Fibroblast of the aortic adventitia (primary cell): ENCODE measurements around the gene MAPK8IP3. TPM values are rescaled to one million over a fixed set of nuclear protein-coding genes. Genes with fewer than 3 reads are reported as not detected.

ENCODE experiments used
- DNase-seq: peaks from one replicate; pipeline ENCODE4 v3.0.0-alpha.2; 2010; ENCODE audit warnings: low read depth
- H3K4me3 ChIP-seq: 2 replicates; pipeline ENCODE4 v1.5.1; 2011; ENCODE audit warnings: low read depth, mild to moderate bottlenecking, control low read depth, low read length, moderate library complexity
- total RNA-seq: library from RNA; depleted of rRNA; stranded (reverse); fragments of >200 nt; gene quantifications from 2 replicates; pipeline ENCODE4 v1.2.3, GENCODE V29; 2012; ENCODE audit warnings: low replicate concordance
- TF ChIP-seq, protein P1 (sequence below): IDR thresholded peaks from 2 replicates; pipeline ENCODE4 v1.5.1; 2011; ENCODE audit warnings: mild to moderate bottlenecking, low read length, control low read depth, inconsistent platforms; ENCODE audit not compliant: insufficient read depth

Gene MAPK8IP3
- total RNA-seq, 1 donor = 27.3 TPM

- TF ChIP-seq, protein P1, sequence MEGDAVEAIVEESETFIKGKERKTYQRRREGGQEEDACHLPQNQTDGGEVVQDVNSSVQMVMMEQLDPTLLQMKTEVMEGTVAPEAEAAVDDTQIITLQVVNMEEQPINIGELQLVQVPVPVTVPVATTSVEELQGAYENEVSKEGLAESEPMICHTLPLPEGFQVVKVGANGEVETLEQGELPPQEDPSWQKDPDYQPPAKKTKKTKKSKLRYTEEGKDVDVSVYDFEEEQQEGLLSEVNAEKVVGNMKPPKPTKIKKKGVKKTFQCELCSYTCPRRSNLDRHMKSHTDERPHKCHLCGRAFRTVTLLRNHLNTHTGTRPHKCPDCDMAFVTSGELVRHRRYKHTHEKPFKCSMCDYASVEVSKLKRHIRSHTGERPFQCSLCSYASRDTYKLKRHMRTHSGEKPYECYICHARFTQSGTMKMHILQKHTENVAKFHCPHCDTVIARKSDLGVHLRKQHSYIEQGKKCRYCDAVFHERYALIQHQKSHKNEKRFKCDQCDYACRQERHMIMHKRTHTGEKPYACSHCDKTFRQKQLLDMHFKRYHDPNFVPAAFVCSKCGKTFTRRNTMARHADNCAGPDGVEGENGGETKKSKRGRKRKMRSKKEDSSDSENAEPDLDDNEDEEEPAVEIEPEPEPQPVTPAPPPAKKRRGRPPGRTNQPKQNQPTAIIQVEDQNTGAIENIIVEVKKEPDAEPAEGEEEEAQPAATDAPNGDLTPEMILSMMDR = no peak
- no peak for DNase-seq
- H3K4me3 ChIP-seq = no peak overlapping the region
Measured at GRCh38 chr16:1800701-1801100, 94.7 kb downstream of the MAPK8IP3 start.

GRCh38 chr16:1807626-1808025, 101.6 kb downstream of the MAPK8IP3 start:
- H3K4me3 ChIP-seq = no peak overlapping the region
- DNase-seq = no peak
- TF ChIP-seq, protein P1 = no peak

- TF ChIP-seq, protein P1 = no peak
- H3K4me3 ChIP-seq = no peak overlapping the region
- DNase-seq = no peak
Measured at GRCh38 chr16:1808691-1809090, 102.7 kb downstream of the MAPK8IP3 start.

GRCh38 chr16:1809281-1809801, 103.3 kb downstream of the MAPK8IP3 start:
- no peak overlapping the region for H3K4me3 ChIP-seq

DNA sequence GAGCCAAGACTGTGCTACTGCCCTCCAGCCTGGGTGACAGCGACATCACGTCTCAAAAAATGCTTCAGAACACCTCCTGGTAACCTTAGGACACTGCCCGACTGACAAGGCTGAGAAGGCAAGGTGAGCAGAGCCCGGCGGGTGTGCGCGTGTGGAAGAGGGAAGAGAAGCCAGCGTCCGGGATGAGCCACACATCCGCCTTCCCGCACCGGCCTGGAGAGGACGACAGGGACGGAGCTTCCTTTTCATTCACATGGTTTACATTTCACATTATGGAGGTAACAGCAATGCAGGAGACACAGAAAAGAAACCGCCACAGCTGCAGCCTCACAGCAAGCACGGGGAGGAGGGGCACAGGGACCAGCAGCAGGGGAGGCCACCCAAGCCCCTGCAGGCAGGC, 104.1 kb downstream of the MAPK8IP3 start:
- H3K4me3 ChIP-seq = no peak overlapping the region
- TF ChIP-seq, protein P1 = no peak
- DNase-seq = no peak

More at GRCh38 chr16:1809281-1809801, 103.3 kb downstream of the MAPK8IP3 start:
- no peak for DNase-seq
- TF ChIP-seq, protein P1 = no peak

DNA sequence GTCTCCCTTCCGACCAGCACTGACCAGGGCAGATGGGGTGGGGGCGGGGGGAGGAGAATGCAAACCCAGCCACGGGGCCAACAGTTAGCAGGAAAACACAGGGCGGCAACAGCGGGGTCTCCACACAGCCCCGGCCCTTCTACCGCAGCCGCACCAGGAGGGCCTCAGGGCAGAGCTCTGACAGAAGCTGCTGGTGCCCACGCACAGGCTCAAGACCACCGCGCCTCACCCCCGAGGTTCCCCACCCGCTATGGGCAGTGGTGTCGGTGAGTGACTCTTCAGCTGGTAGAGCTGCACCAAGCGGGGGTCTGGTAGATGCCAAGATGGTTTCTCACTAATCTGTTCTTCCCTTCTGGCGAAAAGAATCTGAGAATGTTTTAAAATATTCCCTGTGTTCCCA, 104.5 kb downstream of the MAPK8IP3 start:
- TF ChIP-seq, protein P1 = no peak
- no peak overlapping the region for H3K4me3 ChIP-seq

DNA sequence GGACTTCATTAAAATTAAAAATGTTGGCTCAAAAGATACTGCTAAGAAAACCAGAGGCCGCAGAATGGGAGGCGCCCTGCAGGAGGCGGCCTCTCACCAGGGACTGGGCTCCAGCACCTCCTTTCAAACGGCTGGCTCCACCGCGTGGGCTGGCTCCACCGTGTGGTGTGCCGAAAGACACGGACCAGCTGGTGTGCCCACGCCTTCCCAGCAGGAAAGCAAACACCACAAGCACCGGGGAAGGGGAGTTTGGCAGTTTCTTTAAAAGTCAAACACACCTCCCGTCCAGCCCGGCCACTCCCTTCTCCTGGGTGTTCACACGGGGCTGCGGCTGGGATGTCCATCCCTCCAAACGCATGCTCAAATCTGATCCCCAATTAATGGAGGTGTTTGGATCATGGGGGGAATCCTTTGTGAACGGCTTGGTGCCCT, 106.8 kb downstream of the MAPK8IP3 start:
- TF ChIP-seq, protein P1 = peak; percentile 63
- no peak overlapping the region for H3K4me3 ChIP-seq
- peak; percentile 79 for DNase-seq

More for the DNA sequence above, 104.5 kb downstream of the MAPK8IP3 start:
- DNase-seq = no peak
